HCT116 (cell line): Measurements from ENCODE around the gene ARHGEF39. TPM values are rescaled to one million over a fixed set of nuclear protein-coding genes. Genes with fewer than 3 reads are reported as not detected.

Experiments used
- ATAC-seq: fragments of 200-7000 bp; cut with Tn5 transposase; 2 replicates; pipeline ENCODE4 v1.9.1; 2020; ENCODE audit warnings: mild to moderate bottlenecking, moderate library complexity
- BruUV-seq: library from RNA; stranded (reverse); fragments of 400-500 nt; replicated peaks from 2 replicates; lab custom pipeline; 2021; lab: Mats Ljungman, UMichigan
- CTCF ChIA-PET: fragments of 300-600 bp; sonication (Branson Sonifier 250); formaldehyde crosslinking; loops from one replicate; lab custom pipeline; 2021; ENCODE audit warnings: antibody characterized with exemption; lab: Charles Lee
- POLR2A ChIA-PET: fragments of 300-600, 350-600 bp; sonication (Branson Sonifier 250); formaldehyde crosslinking; loops from one replicate; lab custom pipeline; 2021; ENCODE audit warnings: antibody characterized with exemption; lab: Charles Lee
- RAD21 ChIA-PET, 2 experiments: fragments of 300-600 bp; sonication (Branson Sonifier 250); formaldehyde crosslinking; loops; one replicate each; lab custom pipeline; 2023; ENCODE audit warnings: low total read pairs in 2 of 2; ENCODE audit not compliant: uncharacterized antibody in 2 of 2, unreplicated experiment in 2 of 2, low non-redundant PET in 1 of 2; lab: Charles Lee
- DNase-seq: peaks from one replicate; pipeline ENCODE4 v3.0.0-alpha.2; 2010; ENCODE audit warnings: low read depth, low spot score
- H2AFZ ChIP-seq: fragments of 200-600 bp; shearing (Covaris generic), sonication (generic); 2 replicates; pipeline ENCODE4 v1.6.1; 2017; ENCODE audit warnings: low read depth, mixed run types, mixed read lengths, antibody characterized with exemption, low read length; ENCODE audit not compliant: poor library complexity, severe bottlenecking
- H3K27ac ChIP-seq: 2 replicates; pipeline ENCODE4 v1.5.1; 2012; ENCODE audit warnings: low read depth, low read length
- H3K27me3 ChIP-seq: fragments of 200-600 bp; sonication (generic); 2 replicates; pipeline ENCODE4 v1.6.1; 2016; ENCODE audit warnings: mixed run types, low read length, mixed read lengths; ENCODE audit not compliant: insufficient read depth
- H3K36me3 ChIP-seq, 2 experiments: fragments of 200-500 bp in 1 of 2; fragments of 200-600 bp in 1 of 2; sonication (Bioruptor generic) in 1 of 2; sonication (generic) in 1 of 2; 2 replicates each; pipeline versions ENCODE4 v1.5.1 to v1.6.1; 2014 to 2016; ENCODE audit warnings: low read length in 2 of 2, inconsistent platforms in 1 of 2, mixed read lengths in 1 of 2, mixed run types in 1 of 2; ENCODE audit not compliant: insufficient read depth in 2 of 2, control insufficient read depth in 1 of 2
- H3K4me1 ChIP-seq, 2 experiments: fragments of 200-600 bp in 1 of 2; sonication (generic) in 1 of 2; 2 replicates each; pipeline versions ENCODE4 v1.5.1 to v1.6.1; 2012 to 2017; ENCODE audit warnings: low read length in 2 of 2, inconsistent platforms in 1 of 2, mild to moderate bottlenecking in 1 of 2, mixed read lengths in 1 of 2, mixed run types in 1 of 2, moderate library complexity in 1 of 2; ENCODE audit not compliant: insufficient read depth in 2 of 2, control insufficient read depth in 1 of 2
- H3K4me2 ChIP-seq: fragments of 200-600 bp; sonication (generic); 2 replicates; pipeline ENCODE4 v1.6.1; 2017; ENCODE audit warnings: mixed run types, low read length, mixed read lengths
- H3K4me3 ChIP-seq, 2 experiments: fragments of 200-600 bp in 1 of 2; sonication (generic) in 1 of 2; replicated peaks in 1 of 2; 2 replicates each; pipeline ENCODE4 v1.5.1; 2011 to 2016; ENCODE audit warnings: low read length in 2 of 2, control low read depth in 1 of 2, low read depth in 1 of 2, mild to moderate bottlenecking in 1 of 2, mixed read lengths in 1 of 2, mixed run types in 1 of 2
- H3K79me2 ChIP-seq: fragments of 200-600 bp; sonication (generic); 2 replicates; pipeline ENCODE4 v1.6.1; 2017; ENCODE audit warnings: mild to moderate bottlenecking, mixed run types, low read length, moderate library complexity, mixed read lengths; ENCODE audit not compliant: insufficient read depth
- H3K9ac ChIP-seq: fragments of 200-600 bp; sonication (generic); 2 replicates; pipeline ENCODE4 v1.6.1; 2016; ENCODE audit warnings: low read length, mixed read lengths
- H3K9me2 ChIP-seq: fragments of 200-600 bp; sonication (generic), shearing (Covaris generic); 2 replicates; pipeline ENCODE4 v1.6.1; 2017; ENCODE audit warnings: mixed run types, mild to moderate bottlenecking, moderate library complexity; ENCODE audit not compliant: insufficient read depth
- H3K9me3 ChIP-seq, 2 experiments: fragments of 200-500 bp in 1 of 2; fragments of 200-600 bp in 1 of 2; sonication (Bioruptor generic) in 1 of 2; sonication (generic) in 1 of 2; 2 replicates each; pipeline ENCODE4 v1.6.1; 2014 to 2017; ENCODE audit warnings: low read length in 2 of 2, mixed read lengths in 2 of 2, inconsistent platforms in 1 of 2, low read depth in 1 of 2, mild to moderate bottlenecking in 1 of 2, mixed run types in 1 of 2, moderate library complexity in 1 of 2; ENCODE audit not compliant: control insufficient read depth in 1 of 2, insufficient read depth in 1 of 2
- H4K20me1 ChIP-seq: fragments of 200-600 bp; sonication (generic), shearing (Covaris generic); 2 replicates; pipeline ENCODE4 v1.6.1; 2017; ENCODE audit warnings: mixed run types, mild to moderate bottlenecking, moderate library complexity; ENCODE audit not compliant: insufficient read depth
- CBX3 ChIP-seq: IDR thresholded peaks from 2 replicates; pipeline ENCODE4 v1.6.1; 2012; ENCODE audit warnings: low read depth
- EGR1 ChIP-seq: IDR thresholded peaks from 2 replicates; pipeline ENCODE4 v1.6.1; 2012; ENCODE audit warnings: low read depth
- ELF1 ChIP-seq: IDR thresholded peaks from 2 replicates; pipeline ENCODE4 v1.6.1; 2012; ENCODE audit warnings: low read depth, borderline replicate concordance
- TCF7L2 ChIP-seq: IDR thresholded peaks from 2 replicates; pipeline ENCODE4 v1.7.0; 2011; ENCODE audit warnings: borderline replicate concordance, inconsistent platforms; ENCODE audit not compliant: insufficient read depth, insufficient read length; ENCODE audit errors: extremely low read depth
- ZNF274 ChIP-seq: fragments of 200-500 bp; sonication (Bioruptor generic); IDR thresholded peaks from 2 replicates; pipeline ENCODE4 v1.6.1; 2014; ENCODE audit warnings: mild to moderate bottlenecking, low read depth, low read length, inconsistent platforms
- intact Hi-C: fragments of 100-400 bp; cut with micrococcal nuclease; formaldehyde crosslinking; loops from 2 replicates; pipeline ENCODE4 v1.10.0; 2022
- total RNA-seq: library from RNA; stranded (reverse); gene quantifications from one replicate; pipeline ENCODE4 v1.2.1, GENCODE V29; 2021; ENCODE audit not compliant: unreplicated experiment
- TF ChIP-seq, protein P1 (sequence below), 3 experiments: fragments of 200-600 bp in 1 of 3; sonication (generic) in 1 of 3; IDR thresholded peaks in 2 of 3; conservative IDR thresholded peaks in 1 of 3; 2 replicates each; pipeline ENCODE4 v1.5.1; 2012 to 2017; ENCODE audit warnings: low read depth in 2 of 3, low read length in 2 of 3, antibody characterized with exemption in 1 of 3, borderline replicate concordance in 1 of 3, control low read depth in 1 of 3, mild to moderate bottlenecking in 1 of 3, mixed read lengths in 1 of 3, mixed run types in 1 of 3, moderate library complexity in 1 of 3; ENCODE audit not compliant: insufficient read depth in 1 of 3

ARHGEF39 gene
- total RNA-seq, 1 experiment from 2014 or later, result 29.8 TPM

DNA sequence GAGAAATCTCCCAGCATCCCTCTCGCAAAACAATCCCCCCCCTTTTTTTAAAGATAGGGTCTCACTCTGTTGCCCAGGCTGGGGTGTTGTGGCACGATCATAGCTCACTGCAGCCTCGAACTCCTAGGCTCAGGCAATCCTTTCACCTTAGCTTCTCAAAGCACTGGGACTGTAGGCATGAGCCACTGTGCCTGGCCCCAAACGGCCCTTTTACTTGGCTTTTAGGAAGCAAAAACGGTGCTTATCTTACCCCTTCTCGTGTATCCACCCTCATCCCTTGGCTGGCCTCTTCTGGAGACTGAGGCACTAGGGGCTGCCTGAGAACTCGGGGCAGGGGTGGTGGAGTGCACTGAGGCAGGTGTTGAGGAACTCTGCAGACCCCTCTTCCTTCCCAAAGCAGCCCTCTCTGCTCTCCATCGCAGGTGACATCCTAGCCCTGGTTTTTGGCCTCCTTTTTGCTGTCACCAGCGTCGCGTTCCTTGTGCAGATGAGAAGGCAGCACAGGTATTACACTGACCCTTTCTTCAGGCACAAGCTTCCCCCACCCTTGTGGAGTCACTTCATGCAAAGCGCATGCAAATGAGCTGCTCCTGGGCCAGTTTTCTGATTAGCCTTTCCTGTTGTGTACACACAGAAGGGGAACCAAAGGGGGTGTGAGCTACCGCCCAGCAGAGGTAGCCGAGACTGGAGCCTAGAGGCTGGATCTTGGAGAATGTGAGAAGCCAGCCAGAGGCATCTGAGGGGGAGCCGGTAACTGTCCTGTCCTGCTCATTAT lies 15.5 kb upstream of the ARHGEF39 start (continued):
- TF ChIP-seq, protein P1, sequence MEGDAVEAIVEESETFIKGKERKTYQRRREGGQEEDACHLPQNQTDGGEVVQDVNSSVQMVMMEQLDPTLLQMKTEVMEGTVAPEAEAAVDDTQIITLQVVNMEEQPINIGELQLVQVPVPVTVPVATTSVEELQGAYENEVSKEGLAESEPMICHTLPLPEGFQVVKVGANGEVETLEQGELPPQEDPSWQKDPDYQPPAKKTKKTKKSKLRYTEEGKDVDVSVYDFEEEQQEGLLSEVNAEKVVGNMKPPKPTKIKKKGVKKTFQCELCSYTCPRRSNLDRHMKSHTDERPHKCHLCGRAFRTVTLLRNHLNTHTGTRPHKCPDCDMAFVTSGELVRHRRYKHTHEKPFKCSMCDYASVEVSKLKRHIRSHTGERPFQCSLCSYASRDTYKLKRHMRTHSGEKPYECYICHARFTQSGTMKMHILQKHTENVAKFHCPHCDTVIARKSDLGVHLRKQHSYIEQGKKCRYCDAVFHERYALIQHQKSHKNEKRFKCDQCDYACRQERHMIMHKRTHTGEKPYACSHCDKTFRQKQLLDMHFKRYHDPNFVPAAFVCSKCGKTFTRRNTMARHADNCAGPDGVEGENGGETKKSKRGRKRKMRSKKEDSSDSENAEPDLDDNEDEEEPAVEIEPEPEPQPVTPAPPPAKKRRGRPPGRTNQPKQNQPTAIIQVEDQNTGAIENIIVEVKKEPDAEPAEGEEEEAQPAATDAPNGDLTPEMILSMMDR (IDR thresholded peaks at IDR 0.05 in 2 of 3, conservative IDR thresholded peaks at IDR 0.05 in 1 of 3; ENCODE audit: borderline replicate concordance in 1 of 3, insufficient read depth in 1 of 3, low read depth in 2 of 3, low read length in 2 of 3), result no peak
- no peak for TF ChIP-seq ELF1
- TF ChIP-seq EGR1, result no peak
- TF ChIP-seq TCF7L2, result no peak
- no peak for TF ChIP-seq ZNF274

DNA sequence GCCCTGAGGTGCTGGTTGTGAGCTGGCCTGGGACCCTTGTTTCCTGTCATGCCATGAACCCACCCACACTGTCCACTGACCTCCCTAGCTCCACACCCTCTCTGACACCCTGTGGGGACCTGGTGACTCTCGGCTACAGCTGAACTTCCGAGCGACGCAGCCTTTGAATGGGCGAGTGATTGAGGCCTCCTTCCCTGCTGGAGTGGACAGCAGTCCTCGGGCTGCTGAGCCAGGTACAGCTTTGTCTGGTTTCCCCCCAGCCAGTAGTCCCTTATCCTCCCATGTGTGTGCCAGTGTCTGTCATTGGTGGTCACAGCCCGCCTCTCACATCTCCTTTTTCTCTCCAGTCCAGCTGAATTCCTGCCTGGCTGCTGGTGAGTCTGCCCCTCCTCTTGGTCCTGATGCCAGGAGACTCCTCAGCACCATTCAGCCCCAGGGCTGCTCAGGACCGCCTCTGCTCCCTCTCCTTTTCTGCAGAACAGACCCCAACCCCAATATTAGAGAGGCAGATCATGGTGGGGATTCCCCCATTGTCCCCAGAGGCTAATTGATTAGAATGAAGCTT lies 14.9 kb upstream of the ARHGEF39 start:
- H3K4me2 ChIP-seq, result no peak overlapping the region
- H4K20me1 ChIP-seq, result no peaks in the 10 kb centered on the region
- DNase-seq, result no peak
- H3K27ac ChIP-seq, result no peak overlapping the region
- H3K4me3 ChIP-seq, result no peak overlapping the region
- POLR2A ChIA-PET, result interaction anchor here (2.3 kb wide), 1 partner anchor 10 kb away, joined by 15 read pairs; the partner anchor contains the start of gene TPM2
- H3K9me2 ChIP-seq, result no peaks in the 10 kb centered on the region
- no peaks in the 10 kb centered on the region for H3K4me1 ChIP-seq
- RAD21 ChIA-PET, result interaction anchor here in 1 of 2 experiments (0.6 kb wide), 1 partner anchor 50 kb away, joined by 3 read pairs; no protein-coding TSS in a partner anchor
- H3K9me3 ChIP-seq, result no peaks in the 10 kb centered on the region
- no peak for TF ChIP-seq CBX3
- no peak for TF ChIP-seq TCF7L2
- H3K9ac ChIP-seq, result no peak overlapping the region
- H3K27me3 ChIP-seq, result no peaks in the 10 kb centered on the region
- no TSS peak for BruUV-seq
- no peaks in the 10 kb centered on the region; the same call in 1 of the 2 replicates for H3K79me2 ChIP-seq
- no peak overlapping the region for H2AFZ ChIP-seq
- intact Hi-C loops, result no loop called here
- no peak for ATAC-seq
- peaks cover 22 to 30% of the 10 kb centered on the region in 2 experiments; a peak in 3 of 4 replicates for H3K36me3 ChIP-seq
- CTCF ChIA-PET, result interaction anchor here (1.4 kb wide), 1 partner anchor 17 kb away, joined by 4 read pairs; no protein-coding TSS in a partner anchor
